GM18526 (cell line): ENCODE results near the gene UNC119B.

Experiments used
- POLR2A ChIP-seq: IDR thresholded peaks from 3 replicates; pipeline ENCODE4 v1.6.1; 2011; ENCODE audit not compliant: insufficient read length; ENCODE audit errors: extremely low read depth

Gene UNC119B

DNA sequence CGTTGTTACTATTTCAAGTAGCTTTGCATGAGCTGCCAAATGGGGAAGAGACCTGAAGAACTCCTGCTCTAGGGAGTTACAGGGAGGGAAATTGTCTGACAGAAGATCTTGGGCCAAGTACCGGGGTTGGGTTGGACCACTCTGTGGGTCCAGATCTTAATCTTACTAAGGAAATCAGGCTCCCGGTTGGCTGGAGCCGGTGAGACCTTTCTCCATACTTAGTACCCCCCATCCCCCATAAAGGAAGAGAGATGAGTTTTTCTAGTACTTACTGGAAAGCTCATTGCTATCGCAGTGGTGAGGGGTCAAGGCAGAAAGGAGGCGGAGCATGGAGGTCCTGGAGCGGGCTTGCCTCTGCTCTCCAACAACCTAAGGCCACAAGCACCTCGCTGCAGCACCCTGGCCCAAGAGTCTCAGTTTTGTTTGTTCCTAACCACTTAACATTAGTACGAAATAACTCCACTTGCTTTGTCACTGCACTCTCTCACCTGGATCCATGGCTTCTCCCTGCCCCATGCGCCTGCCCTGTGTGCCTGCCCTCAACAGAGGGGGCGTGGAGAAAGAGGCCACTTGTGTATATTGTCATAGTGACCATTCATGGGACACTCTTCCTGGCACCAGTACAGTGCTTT, 6.8 kb upstream of the UNC119B start:
- TF ChIP-seq POLR2A: no peak

DNA sequence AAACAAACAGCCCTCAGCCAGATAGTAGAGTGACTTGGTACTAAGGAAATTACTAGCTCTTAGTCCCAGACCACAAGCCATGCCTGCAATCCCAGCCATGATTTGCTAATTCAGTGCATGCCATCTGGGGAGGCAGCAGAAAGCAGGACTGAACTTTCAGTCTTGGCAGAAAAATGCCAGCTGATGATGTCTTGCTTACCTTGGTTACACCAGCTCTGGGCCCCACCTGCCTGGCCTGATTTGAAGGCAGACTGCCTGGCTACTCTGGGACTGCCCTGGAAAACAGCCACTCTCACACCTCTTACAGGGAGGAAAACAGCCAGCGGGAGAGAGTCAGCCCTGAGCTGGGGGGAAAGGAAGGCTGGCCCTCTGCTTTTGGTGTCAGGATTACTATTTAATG, 4.6 kb upstream of the UNC119B start:
- TF ChIP-seq POLR2A: no peak

DNA sequence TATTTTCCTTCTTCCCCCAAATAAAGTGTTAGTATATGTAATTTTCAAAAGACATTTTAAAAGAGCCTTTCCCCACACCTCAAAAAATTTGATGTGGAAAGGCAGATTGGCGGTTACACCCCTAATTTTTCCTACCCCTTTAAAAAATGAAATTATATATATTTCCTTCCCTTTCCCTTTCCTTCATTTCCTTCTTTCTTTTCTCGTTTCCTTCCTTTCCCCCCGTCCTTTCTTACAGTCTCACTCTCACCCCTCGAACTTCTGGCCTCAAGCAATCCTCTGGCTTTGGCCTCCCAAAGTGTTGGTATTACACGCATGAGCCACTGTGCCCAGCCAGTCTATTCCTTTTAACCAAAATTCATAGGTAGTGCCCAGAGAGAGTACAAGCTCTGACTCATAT, 4.2 kb upstream of the UNC119B start:
- TF ChIP-seq POLR2A: no peak

DNA sequence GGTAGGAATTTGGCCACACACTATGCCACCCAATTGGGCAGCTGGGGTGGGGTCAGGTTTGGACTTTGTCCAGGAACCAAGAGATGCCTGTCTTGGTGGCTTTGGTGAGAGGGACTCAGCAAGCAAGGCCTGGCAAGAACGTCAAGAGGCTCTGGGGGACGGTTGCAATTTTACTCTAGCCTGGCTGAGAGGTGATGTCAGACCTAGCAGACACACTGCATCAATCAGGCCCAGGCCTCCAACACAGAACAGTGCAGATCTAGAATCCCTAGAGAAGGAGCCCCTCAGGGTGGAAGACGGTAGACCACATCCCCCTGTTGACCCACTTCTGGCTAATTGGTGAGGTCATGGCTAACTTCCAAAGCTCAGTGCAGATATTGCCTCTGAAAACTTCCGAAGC, 1.6 kb upstream of the UNC119B start:
- TF ChIP-seq POLR2A: no peak

DNA sequence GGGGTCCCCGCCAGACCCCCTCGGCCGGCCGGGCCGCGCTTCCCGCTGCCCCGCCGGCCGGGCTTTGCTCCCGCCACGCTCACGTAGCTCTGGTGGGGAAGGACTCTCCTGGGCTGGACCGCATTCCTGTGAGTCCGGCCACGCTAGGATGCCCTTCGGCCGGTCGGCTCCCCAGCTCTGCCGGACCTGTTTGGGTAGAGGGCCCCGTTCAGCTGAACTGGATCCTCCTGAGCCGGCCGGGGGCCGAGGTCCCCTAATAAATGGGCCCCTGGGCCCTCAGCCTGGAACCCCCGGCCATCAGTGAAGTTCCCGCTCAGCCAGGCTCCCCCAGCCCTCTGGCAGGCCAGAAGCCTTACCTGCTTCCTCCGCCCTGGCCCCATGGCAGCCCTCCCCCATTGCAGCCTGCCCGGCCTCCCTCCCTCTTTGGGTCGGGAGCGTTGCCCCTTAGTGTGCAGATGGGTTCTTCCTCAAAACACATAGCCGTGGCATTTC, 593 bp downstream of the UNC119B start:
- no peak for TF ChIP-seq POLR2A

DNA sequence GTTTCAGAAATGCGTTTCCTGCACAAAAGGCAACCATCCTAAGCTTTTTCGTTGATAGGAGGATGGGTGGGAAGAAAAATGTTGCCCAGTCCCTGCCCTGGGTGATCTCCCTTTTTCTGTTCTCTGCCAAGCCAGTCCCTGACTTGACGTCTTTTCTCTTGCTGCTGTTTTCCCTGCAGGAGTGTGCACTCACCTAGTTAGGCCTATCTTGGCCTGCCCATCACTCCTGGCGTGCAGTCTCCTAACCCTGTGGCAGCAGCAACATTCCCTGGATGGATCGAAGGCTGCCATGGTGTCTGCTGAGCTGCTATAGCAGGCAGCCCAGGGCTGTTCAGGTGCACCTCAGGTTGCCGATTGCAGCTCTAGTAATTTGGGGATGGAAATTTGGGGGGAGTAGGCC, 1.2 kb downstream of the UNC119B start:
- TF ChIP-seq POLR2A: no peak

DNA sequence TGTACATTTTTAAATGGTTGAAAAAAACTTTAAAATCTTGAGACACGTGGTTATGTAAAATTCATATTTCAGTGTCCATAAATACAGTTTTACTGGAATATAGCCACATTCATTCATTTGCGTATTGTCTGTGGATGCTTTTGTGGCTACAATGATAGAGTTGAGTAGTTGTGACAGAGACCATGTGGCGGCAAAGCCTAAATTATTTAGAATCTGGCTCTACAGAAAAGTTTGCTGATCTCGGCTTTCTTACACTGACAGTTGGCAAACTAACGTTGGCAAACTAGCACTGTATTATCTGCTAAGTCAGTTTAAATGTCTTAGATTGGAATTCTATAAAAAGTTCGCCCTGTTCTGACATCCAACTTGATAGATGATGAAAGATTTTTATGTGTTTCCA, 2.4 kb downstream of the UNC119B start:
- no peak for TF ChIP-seq POLR2A

DNA sequence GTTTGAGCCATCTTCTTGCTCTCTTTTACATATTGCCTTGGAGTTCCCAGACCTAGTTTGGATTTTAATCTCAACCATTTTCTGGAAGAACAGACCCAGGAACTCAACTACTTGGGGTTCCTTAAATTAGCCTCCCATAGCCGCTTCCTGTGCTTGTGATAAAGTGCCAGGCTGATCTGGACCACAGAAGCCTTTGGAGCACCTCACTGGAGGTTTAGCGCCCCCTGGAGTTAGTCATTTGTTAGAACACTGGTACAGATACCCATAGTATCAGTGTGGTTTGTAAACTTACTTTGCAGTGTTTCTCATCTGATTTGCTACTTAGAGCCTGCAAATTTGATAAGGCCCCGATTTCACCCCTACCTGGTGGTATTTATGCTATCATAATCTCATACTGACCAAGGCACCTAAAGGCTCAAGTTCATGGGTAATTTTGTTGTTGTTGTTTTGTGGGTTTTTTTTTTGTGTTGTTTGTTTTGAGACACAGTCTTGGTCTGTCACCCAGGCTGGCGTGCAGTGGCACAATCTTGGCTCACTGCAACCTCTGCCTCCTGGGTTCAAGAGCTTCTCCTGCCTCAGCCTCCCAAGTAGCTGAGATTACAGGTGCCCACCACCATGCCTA, 3.7 kb downstream of the UNC119B start:
- no peak for TF ChIP-seq POLR2A

DNA sequence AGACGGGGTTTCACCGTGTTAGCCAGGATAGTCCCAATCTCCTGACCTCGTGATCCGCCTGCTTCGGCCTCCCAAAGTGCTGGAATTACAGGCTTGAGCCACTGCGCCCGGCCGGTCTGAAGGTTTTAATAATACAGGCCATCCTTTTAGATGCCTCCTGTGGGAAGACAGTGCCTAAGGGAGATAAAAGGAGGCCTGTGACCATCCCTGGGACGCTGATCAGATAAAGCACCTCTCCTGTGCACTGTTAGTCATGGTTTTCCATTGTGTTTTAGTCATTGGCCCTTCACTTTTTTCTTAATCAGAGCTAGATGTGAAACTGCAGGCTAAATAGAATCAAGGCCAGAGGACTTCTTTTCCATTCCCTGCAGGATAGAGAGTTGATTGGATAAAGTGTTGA, 7.8 kb downstream of the UNC119B start:
- no peak for TF ChIP-seq POLR2A

DNA sequence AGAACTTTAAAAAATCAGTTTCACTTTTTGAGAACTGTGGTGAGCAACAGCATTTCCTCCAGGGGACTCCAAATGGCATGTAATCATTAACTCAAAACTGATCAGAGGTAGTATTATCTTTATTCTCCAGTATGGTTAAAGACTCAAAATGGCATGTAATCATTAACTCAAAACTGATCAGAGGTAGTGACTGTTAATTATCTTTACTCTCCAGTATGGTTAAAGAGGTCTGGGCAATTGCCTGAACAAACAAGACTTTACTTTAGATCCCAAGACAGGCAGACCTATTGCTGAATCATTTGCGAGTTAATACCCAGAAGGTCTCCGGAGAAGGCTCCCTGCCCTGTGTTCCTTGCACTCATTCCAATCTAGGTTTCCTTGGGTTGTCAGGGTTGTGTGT, 8.8 kb downstream of the UNC119B start:
- TF ChIP-seq POLR2A: no peak

DNA sequence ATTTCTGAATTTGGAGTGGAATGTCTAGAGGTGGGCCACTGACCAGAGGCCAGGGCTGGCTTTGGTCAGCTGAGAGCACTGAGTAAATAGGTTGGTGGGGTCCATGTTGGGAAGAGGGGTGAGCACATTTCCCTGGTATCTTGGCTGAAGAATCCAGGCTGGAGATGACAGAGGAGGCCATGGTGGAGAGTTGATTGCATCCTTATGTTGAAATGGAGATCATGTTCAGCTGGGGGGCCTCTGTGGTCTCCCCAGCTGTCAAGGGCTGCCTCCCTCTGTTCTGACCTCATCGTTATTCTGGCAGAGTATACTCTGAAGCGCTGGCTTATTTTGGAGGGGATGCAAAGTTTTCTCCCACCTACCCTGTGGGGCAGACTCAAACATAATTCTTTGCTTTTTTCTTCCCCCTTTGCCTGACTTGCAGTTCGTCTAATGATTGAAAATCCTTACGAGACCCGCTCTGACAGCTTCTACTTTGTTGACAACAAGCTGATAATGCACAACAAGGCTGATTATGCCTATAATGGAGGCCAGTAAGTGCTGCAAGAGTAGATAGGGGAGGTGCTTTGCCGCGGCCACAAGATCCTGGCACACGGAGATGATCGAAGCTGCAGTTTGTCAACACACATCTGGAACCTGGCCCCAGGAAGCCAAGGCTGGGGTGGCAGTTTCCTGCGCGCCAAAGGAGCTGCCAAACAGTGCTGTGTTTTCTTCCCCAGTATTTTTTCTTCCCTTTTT, 9.4 kb downstream of the UNC119B start:
- no peak for TF ChIP-seq POLR2A

DNA sequence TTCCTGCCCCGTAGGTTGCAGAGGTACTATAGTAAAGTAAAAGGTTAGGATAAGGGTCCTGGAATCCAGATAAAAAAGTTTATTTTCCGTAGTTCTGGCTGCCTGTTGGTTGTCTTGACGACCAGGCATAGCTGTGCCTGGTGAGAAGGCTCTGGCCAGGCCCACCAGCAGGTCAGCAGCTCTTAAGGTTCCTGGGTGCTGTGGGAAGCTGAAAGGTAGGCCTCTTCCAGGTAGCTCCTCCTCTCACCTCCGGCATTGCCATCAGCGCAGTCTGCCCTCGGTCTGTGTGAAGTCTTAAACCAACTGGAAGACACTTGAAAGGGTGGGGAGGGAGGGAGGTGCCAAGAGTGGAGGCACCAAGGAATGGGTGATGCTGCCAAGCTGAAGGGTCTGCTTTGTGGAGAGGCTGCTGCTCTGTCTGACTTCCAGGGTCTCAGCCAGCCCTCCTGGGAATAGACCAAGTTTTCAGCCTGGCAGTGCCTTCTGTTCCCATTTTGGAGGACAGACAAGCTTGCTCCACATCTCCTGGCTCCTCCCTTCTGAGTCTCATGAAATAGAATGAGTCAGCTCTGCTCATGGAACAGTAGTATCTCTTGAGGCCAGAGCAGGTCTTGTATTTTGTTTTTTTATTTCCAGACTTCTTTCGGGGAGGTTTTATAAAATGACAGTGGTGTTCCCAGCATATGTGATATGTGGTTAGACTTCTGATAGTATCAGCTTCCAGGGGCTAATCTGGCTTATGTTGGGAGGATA, 10.2 kb downstream of the UNC119B start:
- no peak for TF ChIP-seq POLR2A

DNA sequence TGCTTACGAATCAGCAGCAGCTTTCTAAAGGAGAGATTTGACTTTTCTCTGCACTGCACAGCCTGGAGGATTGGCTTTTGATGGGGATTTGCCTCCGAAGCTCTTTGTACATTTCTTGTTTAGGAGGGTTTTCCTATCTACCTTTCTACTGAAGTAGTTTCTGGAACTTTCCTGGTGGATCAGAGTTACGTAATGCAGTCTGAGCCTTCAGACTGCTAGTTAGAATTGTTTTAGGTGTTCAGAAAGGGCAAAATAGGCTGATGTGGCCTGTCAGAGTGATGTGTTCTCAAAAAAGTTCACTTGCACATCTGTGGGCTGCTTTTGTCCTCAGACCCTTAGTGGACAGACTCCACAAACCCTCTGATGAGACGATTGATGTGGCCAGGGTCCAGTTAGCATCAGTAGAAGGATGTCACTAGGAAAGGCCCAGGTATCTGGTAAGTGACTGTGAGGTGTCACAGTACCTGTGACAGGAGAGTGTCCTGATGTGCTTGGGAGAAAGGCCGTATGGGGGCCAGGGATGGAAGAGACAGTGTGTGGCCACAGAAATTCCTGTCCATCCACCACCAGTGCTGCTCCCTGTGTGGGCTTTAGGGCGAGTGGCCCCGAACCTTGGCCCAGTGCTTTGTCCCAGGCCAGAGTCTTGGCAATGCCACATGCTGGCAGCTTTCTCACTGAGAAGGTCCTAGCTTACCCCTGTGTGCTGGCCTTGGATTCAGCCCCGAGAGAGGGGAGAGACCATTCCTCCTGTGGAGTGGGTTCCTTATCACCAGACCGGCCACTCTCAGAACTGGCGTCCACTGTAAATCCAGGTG, 10.9 kb downstream of the UNC119B start:
- no peak for TF ChIP-seq POLR2A

DNA sequence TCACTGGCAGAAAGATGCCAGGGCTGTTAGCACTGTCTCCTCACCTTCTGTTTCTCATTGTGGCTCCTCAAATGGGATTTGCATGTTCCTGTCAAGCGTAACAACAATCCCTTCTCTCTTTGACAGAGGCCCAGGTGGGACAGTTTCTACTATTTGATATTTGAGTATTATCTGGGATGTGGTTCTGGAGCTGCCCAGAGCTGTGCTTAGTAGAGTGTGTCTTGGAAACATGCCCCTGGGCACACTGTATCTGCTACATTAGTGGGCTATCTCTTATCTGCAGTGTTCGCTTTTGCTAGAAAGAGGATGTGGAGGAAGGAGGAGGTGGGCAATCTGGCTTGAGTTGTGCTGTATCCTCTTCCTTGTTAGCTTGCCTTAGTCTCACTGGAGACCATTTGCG, 11.6 kb downstream of the UNC119B start:
- no peak for TF ChIP-seq POLR2A

DNA sequence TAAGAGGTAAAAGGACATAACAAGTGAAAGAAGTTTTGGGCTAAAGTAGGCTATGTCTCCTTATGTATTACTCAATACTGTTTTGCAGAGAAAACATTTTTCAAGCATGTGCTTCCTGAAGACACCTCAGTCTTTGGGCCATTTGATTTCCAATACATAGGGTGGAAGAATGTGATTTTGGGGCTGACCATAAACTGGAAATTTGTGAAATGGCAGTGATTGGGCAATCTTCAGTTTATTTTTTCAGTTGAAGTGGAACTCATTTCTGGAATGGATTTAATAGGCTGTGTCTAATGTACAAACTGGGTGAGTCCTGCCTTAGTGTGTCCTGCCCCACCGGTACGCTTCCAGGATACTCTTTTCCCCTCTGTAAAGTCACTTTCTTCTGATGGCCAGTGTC, 12.5 kb downstream of the UNC119B start:
- no peak for TF ChIP-seq POLR2A
